SK-N-SH (cell line): ENCODE measurements around the gene CPNE8.

ENCODE experiments used
- CTCF ChIP-seq: fragments of 200-600 bp; sonication (generic); IDR thresholded peaks from 2 replicates; pipeline ENCODE4 v1.6.1; 2017; ENCODE audit warnings: antibody characterized with exemption, mild to moderate bottlenecking, moderate library complexity
- IRF3 ChIP-seq: fragments of 150-350 bp; IDR thresholded peaks from 2 replicates; pipeline ENCODE4 v1.6.1; 2016; ENCODE audit warnings: mild to moderate bottlenecking, low read depth, low read length
- NFIC ChIP-seq: IDR thresholded peaks from 2 replicates; pipeline ENCODE4 v1.4.0; 2012; ENCODE audit warnings: borderline replicate concordance
- SMC3 ChIP-seq: IDR thresholded peaks from 2 replicates; pipeline ENCODE4 v1.6.1; 2012; ENCODE audit warnings: low read depth, low read length, improper control_type of control experiment
- TAF1 ChIP-seq: IDR thresholded peaks from 2 replicates; pipeline ENCODE4 v1.6.1; 2012; ENCODE audit warnings: low read depth, mild to moderate bottlenecking, low read length, moderate library complexity, borderline replicate concordance
- YY1 ChIP-seq: IDR thresholded peaks from 2 replicates; pipeline ENCODE4 v1.4.0; 2012; ENCODE audit warnings: low read depth, mild to moderate bottlenecking

- TF ChIP-seq CTCF = no peak
- no peak for TF ChIP-seq NFIC
- TF ChIP-seq SMC3 = no peak
- no peak for TF ChIP-seq YY1
- no peak for TF ChIP-seq TAF1
- no peak for TF ChIP-seq IRF3
These were observed 95.6 kb downstream of the CPNE8 start for GRCh38 chr12:38809832-38810231.
